Stimulated activated naive CD8-positive, alpha-beta T cell treated with anti-CD3 and anti-CD28 coated beads, Interleukin-15, Interleukin-2, amounts not matched to agents 100 ng/mL and 50 ng/mL, for 24 hours (primary cell): ENCODE results near the gene ATG16L1.
A peak's percentile ranks its signal among the peaks of the same experiment; 100 is the strongest.

Experiments used
- H3K27ac Mint-ChIP-seq: one replicate; pipeline ENCODE4 v1.8.0; 2021; ENCODE audit warnings: mild to moderate bottlenecking, mixed read lengths
- H3K27me3 Mint-ChIP-seq: one replicate; pipeline ENCODE4 v1.8.0; 2021; ENCODE audit warnings: mixed read lengths
- H3K36me3 Mint-ChIP-seq: one replicate; pipeline ENCODE4 v1.8.0; 2021; ENCODE audit warnings: low read depth, mixed read lengths
- H3K4me1 Mint-ChIP-seq: one replicate; pipeline ENCODE4 v1.8.0; 2021; ENCODE audit warnings: low read depth, mixed read lengths
- H3K4me3 Mint-ChIP-seq: one replicate; pipeline ENCODE4 v1.8.0; 2021; ENCODE audit warnings: mild to moderate bottlenecking, mixed read lengths
- H3K9me3 Mint-ChIP-seq: one replicate; pipeline ENCODE4 v1.8.0; 2021; ENCODE audit warnings: mixed read lengths

Gene ATG16L1

GRCh38 chr2:233261819-233262555 lies 10.5 kb downstream of the ATG16L1 start:
- Mint-ChIP-seq H3K4me3 (no peak overlapping the region), H3K9me3 (no peaks in the 10 kb centered on the region), H3K36me3 (peaks cover 96% of the 10 kb centered on the region), H3K27me3 (no peaks in the 10 kb centered on the region), H3K4me1 (peaks cover 57% of the 10 kb centered on the region), H3K27ac (peak overlapping the region; percentile 69)

DNA sequence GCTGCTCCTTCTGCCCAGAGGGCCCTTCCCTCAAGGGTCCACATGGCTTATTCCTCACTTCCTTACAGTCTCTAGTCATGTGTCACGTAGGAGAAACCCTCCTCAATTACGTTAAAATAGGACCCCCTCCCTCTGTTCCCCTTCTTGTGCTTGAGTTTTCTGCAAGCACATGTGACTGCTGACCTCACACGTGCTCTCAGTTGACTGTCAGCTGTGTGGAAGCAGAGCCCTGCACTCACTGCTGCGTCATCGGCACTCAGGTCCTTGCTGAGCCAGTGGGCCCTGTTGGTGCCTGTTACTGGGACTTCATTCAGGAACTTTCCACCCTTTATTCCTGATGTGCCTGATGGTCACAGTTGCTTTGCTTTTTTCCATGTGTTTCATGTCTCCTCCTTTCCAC lies 11.1 kb downstream of the ATG16L1 start:
- H3K4me1 Mint-ChIP-seq, result peaks cover 58% of the 10 kb centered on the region
- no peak overlapping the region for H3K4me3 Mint-ChIP-seq
- no peaks in the 10 kb centered on the region for H3K9me3 Mint-ChIP-seq
- no peaks in the 10 kb centered on the region for H3K27me3 Mint-ChIP-seq
- peaks cover 95% of the 10 kb centered on the region for H3K36me3 Mint-ChIP-seq
- peak overlapping the region; percentile 69 for H3K27ac Mint-ChIP-seq

GRCh38 chr2:233263045-233263570 lies 11.6 kb downstream of the ATG16L1 start:
- Mint-ChIP-seq H3K4me3 (no peak overlapping the region), H3K9me3 (no peaks in the 10 kb centered on the region), H3K27ac (peak overlapping the region; percentile 69), H3K27me3 (no peaks in the 10 kb centered on the region), H3K36me3 (peaks cover 95% of the 10 kb centered on the region), H3K4me1 (peaks cover 62% of the 10 kb centered on the region)

DNA sequence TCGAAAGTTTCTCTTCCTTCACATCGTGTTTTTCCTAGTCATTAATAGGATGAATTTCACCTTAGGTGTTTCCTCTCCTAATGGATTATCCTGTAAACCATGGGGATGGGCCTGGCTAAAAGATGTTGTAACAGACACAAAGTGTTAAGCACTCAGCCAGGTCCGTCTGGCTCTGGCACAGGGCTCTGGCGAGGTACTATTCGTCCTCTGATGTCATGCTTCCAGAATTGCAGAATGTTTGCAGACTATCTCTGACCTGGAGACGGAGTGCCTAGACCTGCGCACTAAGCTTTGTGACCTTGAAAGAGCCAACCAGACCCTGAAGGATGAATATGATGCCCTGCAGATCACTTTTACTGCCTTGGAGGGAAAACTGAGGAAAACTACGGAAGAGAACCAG lies 13.2 kb downstream of the ATG16L1 start:
- peak overlapping the region; percentile 6 for H3K27ac Mint-ChIP-seq
- H3K4me3 Mint-ChIP-seq, result no peak overlapping the region
- H3K36me3 Mint-ChIP-seq, result peaks cover 95% of the 10 kb centered on the region
- peaks cover 62% of the 10 kb centered on the region for H3K4me1 Mint-ChIP-seq
- H3K9me3 Mint-ChIP-seq, result no peaks in the 10 kb centered on the region
- no peaks in the 10 kb centered on the region for H3K27me3 Mint-ChIP-seq

DNA sequence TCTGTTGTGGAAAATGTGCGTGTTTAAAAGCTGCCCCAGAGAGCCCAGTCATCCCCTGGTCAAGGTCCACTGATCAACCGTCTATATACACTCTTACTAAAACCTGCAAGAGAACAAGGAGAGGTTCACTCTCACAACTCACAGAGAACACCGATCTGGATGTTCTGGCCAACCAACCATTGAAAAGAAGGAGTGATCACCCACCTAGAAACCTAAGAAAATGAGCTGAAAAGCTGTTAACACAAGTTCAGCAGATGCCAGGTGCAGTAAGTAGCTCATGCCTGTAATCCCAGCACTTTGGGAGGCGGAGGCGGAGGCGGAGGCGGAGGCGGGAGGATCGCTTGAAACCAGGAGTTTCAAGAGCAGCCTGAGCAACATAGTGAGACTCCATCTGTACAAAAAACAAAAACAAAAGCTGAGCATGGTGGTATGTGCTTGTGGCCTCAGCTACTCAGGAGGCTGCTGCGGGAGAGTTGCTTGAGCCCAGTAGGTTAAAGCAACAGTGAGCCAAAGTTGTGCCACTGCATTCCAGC lies 14.5 kb downstream of the ATG16L1 start:
- Mint-ChIP-seq H3K4me3 (no peak overlapping the region), H3K36me3 (peaks cover 95% of the 10 kb centered on the region), H3K4me1 (peaks cover 65% of the 10 kb centered on the region)

GRCh38 chr2:233266481-233266880 lies 15.0 kb downstream of the ATG16L1 start:
- H3K4me1 Mint-ChIP-seq, result peaks cover 62% of the 10 kb centered on the region

More for the DNA sequence above, 14.5 kb downstream of the ATG16L1 start:
- Mint-ChIP-seq H3K9me3 (no peaks in the 10 kb centered on the region), H3K27me3 (no peaks in the 10 kb centered on the region), H3K27ac (peak overlapping the region; percentile 93)

DNA sequence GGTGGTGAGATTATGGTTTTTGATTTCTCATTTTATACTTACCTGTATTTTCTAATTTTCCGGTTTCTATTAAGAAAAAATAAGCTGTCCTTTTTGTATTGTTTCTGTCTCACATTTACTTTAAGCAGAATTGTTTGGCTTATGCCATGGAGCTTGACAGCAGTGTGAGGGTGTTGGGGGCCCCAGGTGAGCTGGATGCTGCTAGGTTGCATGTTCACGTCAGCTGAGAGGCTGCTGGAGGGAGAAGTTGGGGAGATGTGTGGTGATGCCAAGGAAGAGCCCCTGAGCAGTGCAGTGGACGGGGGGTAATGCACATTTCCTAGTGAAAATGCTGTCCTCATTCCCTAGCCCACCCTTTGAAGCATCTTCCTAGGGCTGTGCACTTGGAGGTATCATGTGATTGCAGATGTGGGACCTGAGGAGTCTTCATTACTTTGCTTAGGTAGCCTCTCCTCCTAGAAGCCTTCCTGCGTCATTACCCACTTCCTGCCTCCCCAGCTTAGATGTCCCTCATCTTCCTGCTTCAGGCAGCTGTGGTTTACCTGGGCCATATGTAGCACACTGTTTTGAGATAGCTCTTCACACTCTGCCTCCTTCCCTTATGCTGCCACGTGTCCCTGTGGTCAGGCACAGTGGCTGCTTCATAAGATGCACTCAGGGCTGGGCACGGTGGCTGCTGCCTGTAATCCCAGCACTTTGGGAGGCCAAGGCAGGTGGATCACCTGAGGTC lies 16.2 kb downstream of the ATG16L1 start:
- H3K27me3 Mint-ChIP-seq, result no peaks in the 10 kb centered on the region
- H3K36me3 Mint-ChIP-seq, result peaks cover 94% of the 10 kb centered on the region
- H3K27ac Mint-ChIP-seq, result peak overlapping the region; percentile 93
- H3K9me3 Mint-ChIP-seq, result no peaks in the 10 kb centered on the region
- H3K4me3 Mint-ChIP-seq, result peak overlapping the region; percentile 73
- H3K4me1 Mint-ChIP-seq, result peaks cover 61% of the 10 kb centered on the region

More at GRCh38 chr2:233266481-233266880, 15.0 kb downstream of the ATG16L1 start:
- H3K4me3 Mint-ChIP-seq, result peak overlapping the region; percentile 1
- H3K27me3 Mint-ChIP-seq, result no peaks in the 10 kb centered on the region
- H3K9me3 Mint-ChIP-seq, result no peaks in the 10 kb centered on the region
- H3K27ac Mint-ChIP-seq, result peak overlapping the region; percentile 93
- peaks cover 93% of the 10 kb centered on the region for H3K36me3 Mint-ChIP-seq

DNA sequence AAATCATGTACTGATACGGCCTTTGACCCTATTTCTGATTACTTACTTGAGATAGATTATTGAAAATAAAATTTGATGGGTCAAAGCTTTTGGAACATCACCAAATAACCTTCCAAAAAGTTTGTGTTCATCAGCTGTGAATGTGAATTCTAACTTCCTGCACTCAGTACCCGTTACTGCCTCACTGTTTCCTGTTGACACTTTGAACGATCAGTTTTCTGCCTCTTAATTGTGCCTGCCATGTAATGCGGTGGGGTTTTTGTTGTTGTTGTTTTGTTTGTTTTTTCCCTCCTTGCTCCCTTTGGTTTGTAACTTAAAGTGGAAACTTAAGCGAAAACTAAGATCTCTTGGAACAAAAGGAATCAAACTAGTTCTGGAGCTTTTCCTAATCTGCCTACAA lies 18.9 kb downstream of the ATG16L1 start:
- no peaks in the 10 kb centered on the region for H3K27me3 Mint-ChIP-seq
- peaks cover 66% of the 10 kb centered on the region for H3K4me1 Mint-ChIP-seq

GRCh38 chr2:233270951-233271350 lies 19.5 kb downstream of the ATG16L1 start:
- peak overlapping the region; percentile 94 for H3K27ac Mint-ChIP-seq
- no peak overlapping the region for H3K4me3 Mint-ChIP-seq
- H3K36me3 Mint-ChIP-seq, result peaks cover 95% of the 10 kb centered on the region
- no peaks in the 10 kb centered on the region for H3K9me3 Mint-ChIP-seq
- H3K4me1 Mint-ChIP-seq, result peaks cover 66% of the 10 kb centered on the region
- no peaks in the 10 kb centered on the region for H3K27me3 Mint-ChIP-seq

More for the DNA sequence above, 18.9 kb downstream of the ATG16L1 start:
- Mint-ChIP-seq H3K4me3 (peak overlapping the region; percentile 47), H3K27ac (peak overlapping the region; percentile 94), H3K9me3 (no peaks in the 10 kb centered on the region), H3K36me3 (peaks cover 94% of the 10 kb centered on the region)

GRCh38 chr2:233271693-233272092 lies 20.2 kb downstream of the ATG16L1 start:
- peaks cover 61% of the 10 kb centered on the region for H3K4me1 Mint-ChIP-seq
- H3K4me3 Mint-ChIP-seq, result no peak overlapping the region
- H3K27ac Mint-ChIP-seq, result peak overlapping the region; percentile 26
- H3K36me3 Mint-ChIP-seq, result peaks cover 95% of the 10 kb centered on the region
- no peaks in the 10 kb centered on the region for H3K27me3 Mint-ChIP-seq
- H3K9me3 Mint-ChIP-seq, result no peaks in the 10 kb centered on the region

DNA sequence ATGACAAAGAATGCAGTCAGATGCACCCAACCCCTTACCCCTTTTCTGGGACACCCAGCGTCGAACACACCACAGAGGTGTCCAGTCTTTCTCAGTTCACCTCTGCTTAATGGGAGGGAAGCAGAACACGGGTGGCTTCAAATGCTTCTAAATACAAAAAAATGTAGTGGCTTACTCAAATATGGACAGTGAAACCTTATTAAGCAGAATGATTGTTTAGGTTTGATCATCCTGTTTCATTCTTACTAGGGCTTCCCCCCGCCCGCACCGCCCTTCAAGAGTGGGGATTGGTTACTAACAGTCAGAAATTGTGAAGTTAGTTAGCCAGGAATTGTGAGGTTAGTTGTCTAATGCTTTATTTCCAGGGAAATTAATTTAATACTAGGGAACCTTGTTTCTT lies 21.6 kb downstream of the ATG16L1 start:
- H3K4me3 Mint-ChIP-seq, result no peak overlapping the region
- H3K9me3 Mint-ChIP-seq, result no peaks in the 10 kb centered on the region
- H3K27ac Mint-ChIP-seq, result peak overlapping the region; percentile 50
- peaks cover 96% of the 10 kb centered on the region for H3K36me3 Mint-ChIP-seq
- H3K4me1 Mint-ChIP-seq, result peaks cover 46% of the 10 kb centered on the region
- no peaks in the 10 kb centered on the region for H3K27me3 Mint-ChIP-seq

DNA sequence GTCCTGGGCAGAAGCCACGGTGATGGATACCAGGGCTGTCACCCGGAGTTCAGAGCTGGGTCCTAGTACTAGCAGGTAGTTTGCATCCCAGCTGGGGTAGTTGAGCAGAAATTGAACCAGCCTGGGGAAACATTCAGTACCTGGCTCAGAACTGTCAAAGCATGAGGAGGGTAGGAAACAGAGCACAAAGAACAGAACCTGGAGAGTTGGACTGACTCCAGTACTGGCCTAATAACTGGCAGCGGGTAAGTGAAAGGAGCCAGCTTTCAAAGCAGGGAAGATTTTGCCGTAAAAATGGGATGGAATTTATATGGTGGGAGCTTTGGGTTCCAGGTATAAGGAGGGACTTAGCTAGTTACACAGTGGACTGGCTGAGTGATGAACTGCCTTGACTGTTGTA lies 23.8 kb downstream of the ATG16L1 start:
- H3K27ac Mint-ChIP-seq, result no peak overlapping the region
- H3K9me3 Mint-ChIP-seq, result no peaks in the 10 kb centered on the region
- no peaks in the 10 kb centered on the region for H3K27me3 Mint-ChIP-seq
- H3K4me3 Mint-ChIP-seq, result no peak overlapping the region
- H3K36me3 Mint-ChIP-seq, result peaks cover 92% of the 10 kb centered on the region
- H3K4me1 Mint-ChIP-seq, result peaks cover 27% of the 10 kb centered on the region

DNA sequence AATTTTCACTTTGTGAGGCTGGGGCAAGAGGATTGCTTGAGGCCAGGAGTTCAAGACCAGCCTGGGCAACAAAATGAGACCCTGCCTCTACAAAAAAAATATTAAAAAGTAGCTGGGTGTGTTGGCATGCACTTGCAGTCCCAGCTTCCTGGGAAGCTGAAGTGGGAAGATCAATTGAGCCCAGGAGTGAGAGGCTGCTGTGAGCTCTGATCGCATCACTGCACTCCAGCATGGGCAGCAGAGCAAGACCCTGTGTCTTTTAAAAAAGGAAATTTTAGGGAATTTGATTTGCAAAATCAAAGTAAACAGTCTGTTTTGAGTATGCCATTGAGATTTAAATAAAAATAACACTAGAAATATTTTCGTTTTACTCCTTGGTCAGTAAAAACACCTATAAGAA lies 27.4 kb downstream of the ATG16L1 start:
- peaks cover 87% of the 10 kb centered on the region for H3K36me3 Mint-ChIP-seq
- no peaks in the 10 kb centered on the region for H3K27me3 Mint-ChIP-seq
- H3K4me3 Mint-ChIP-seq, result no peak overlapping the region
- no peaks in the 10 kb centered on the region for H3K9me3 Mint-ChIP-seq
- no peak overlapping the region for H3K27ac Mint-ChIP-seq
- H3K4me1 Mint-ChIP-seq, result peaks cover 21% of the 10 kb centered on the region

DNA sequence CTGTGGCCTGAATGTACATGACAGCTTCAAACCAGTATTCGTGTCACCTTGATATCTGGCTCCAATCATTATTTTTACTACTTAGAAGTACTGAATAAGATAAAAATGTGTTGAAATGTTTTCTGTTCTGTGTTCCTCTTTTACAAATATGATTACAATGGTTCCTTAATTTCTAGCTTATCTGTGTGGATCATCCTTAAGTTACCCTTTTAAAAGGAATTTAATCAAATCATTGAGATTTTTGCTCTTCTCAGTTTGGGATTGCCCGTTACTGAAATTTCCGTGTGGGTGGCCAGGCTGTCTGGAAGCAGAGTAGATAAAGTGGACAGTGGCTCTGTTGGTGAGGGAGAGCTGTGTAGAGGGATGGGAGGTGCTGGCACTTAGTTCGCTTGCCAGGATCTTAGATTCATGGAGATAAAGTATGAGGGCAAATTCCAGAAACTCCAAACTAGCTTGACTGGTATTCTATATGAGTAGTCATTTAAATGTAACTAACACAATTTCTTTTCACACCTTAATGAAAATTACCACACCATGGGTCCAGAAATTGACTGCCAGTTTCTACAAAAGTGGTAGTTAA lies 28.7 kb downstream of the ATG16L1 start:
- H3K36me3 Mint-ChIP-seq, result peaks cover 86% of the 10 kb centered on the region
- peaks cover 24% of the 10 kb centered on the region for H3K4me1 Mint-ChIP-seq
- no peaks in the 10 kb centered on the region for H3K27me3 Mint-ChIP-seq
- H3K4me3 Mint-ChIP-seq, result no peak overlapping the region
- no peaks in the 10 kb centered on the region for H3K9me3 Mint-ChIP-seq
- H3K27ac Mint-ChIP-seq, result peak overlapping the region; percentile 7

DNA sequence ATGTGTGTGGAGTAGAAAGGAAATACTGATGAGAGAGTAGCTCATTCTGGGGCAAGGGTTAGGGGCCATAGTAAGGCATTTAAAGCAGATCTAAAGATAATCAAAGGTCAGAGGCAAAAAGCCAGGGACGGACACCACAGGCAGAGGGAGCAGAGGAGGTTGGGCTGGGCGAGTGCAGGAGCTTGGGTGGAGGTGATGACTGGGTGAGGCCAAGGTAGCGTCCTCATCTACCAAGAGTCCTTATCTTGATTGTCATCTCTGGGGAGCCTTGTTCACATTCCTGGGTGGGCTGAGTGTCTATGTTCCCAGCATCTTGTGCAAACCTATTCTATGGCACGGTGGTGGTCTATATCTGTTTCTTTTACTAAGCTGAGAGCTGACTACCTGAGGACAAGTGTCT lies 30.1 kb downstream of the ATG16L1 start:
- H3K4me3 Mint-ChIP-seq, result no peak overlapping the region
- H3K27me3 Mint-ChIP-seq, result no peaks in the 10 kb centered on the region
- peaks cover 24% of the 10 kb centered on the region for H3K4me1 Mint-ChIP-seq
- H3K27ac Mint-ChIP-seq, result peak overlapping the region; percentile 13
- no peaks in the 10 kb centered on the region for H3K9me3 Mint-ChIP-seq
- H3K36me3 Mint-ChIP-seq, result peaks cover 80% of the 10 kb centered on the region
